Left cardiac atrium (tissue), 4 donors: ENCODE results near the gene CLCF1. TPM values are rescaled to one million over a fixed set of nuclear protein-coding genes. Genes with fewer than 3 reads are reported as not detected.

ENCODE experiments used
- ATAC-seq, 2 donors: fragments of 200-7000 bp; cut with Tn5 transposase; one replicate each; pipeline ENCODE4 v1.9.1; 2020; ENCODE audit warnings: mild to moderate bottlenecking in 2 of 2, moderate library complexity in 2 of 2
- DNase-seq: peaks from one replicate; pipeline ENCODE4 v3.0.0-alpha.2; 2020
- intact Hi-C, 2 donors: fragments of 100-400 bp; cut with DNase I; formaldehyde crosslinking; loops; one replicate each; pipeline versions ENCODE4 v1.14.1 to v1.15.1; 2022 to 2023
- total RNA-seq, 2 donors: library from RNA; stranded (reverse); fragmentation: NEBNext Ultra II Directional; extraction: Animal tissue kit (Norgen Biotek cat#: 25700); gene quantifications; one replicate each; pipeline ENCODE4 v1.2.1, GENCODE V29; 2021
- donor health status: DM: no; HTN: yes; CAD: no.
- donor health status: DM: no; HTN: yes; CAD: no; lungs with severe emphysema.
- donor health status: DM: yes; HTN: yes; CAD: no.
- donor health status: Dilated cardiomyopathy.

CLCF1 gene
- total RNA-seq, 2 donors from 2014 or later: 1.1 to 4.6 TPM

- intact Hi-C loops: loop anchor here (2.0 to 5.0 kb wide), 2 partner anchors 26 to 35 kb away; no protein-coding TSS in a partner anchor
- DNase-seq (peak; percentile 84), ATAC-seq (peak; percentile 78 to 89)
These were observed 9.1 kb upstream of the CLCF1 start for GRCh38 chr11:67382276-67383136.

GRCh38 chr11:67381244-67381972 is 8.0 kb upstream of the CLCF1 start:
- ATAC-seq (no peak), DNase-seq (no peak)
- intact Hi-C loops: loop anchor here (5.0 kb wide), 1 partner anchor 34 kb away; no protein-coding TSS in a partner anchor

GRCh38 chr11:67379061-67380058 is 6.0 kb upstream of the CLCF1 start:
- DNase-seq (no peak), ATAC-seq (peak in 1 of 2 donors; percentile 44)
- intact Hi-C loops: loop anchor here (5.0 kb wide), 1 partner anchor 32 kb away; no protein-coding TSS in a partner anchor

GRCh38 chr11:67378544-67378943 is 5.1 kb upstream of the CLCF1 start:
- intact Hi-C loops: no loop called here
- ATAC-seq (no peak), DNase-seq (no peak)

- ATAC-seq: no peak
- intact Hi-C loops: no loop called here
- no peak for DNase-seq
These were observed 3.7 kb upstream of the CLCF1 start for GRCh38 chr11:67376873-67377808.

- intact Hi-C loops: no loop called here
- ATAC-seq (no peak), DNase-seq (no peak)
These were observed 2.8 kb upstream of the CLCF1 start for GRCh38 chr11:67376063-67376820.

- intact Hi-C loops: no loop called here
- DNase-seq (no peak), ATAC-seq (no peak)
These were observed 2.1 kb upstream of the CLCF1 start for GRCh38 chr11:67375320-67376055.

GRCh38 chr11:67374571-67375281 is 1.3 kb upstream of the CLCF1 start:
- no peak for ATAC-seq
- intact Hi-C loops: no loop called here

GRCh38 chr11:67373648-67374570 is 511 bp upstream of the CLCF1 start:
- intact Hi-C loops: no loop called here
- ATAC-seq (peak; percentile 58 to 67), DNase-seq (peak; percentile 87)

More at GRCh38 chr11:67374571-67375281, 1.3 kb upstream of the CLCF1 start:
- no peak for DNase-seq

- intact Hi-C loops: no loop called here
- ATAC-seq (peak; percentile 2 to 31), DNase-seq (peak; percentile 56)
These were observed 941 bp downstream of the CLCF1 start for GRCh38 chr11:67372321-67372992.

- no peak for DNase-seq
- ATAC-seq: no peak
- intact Hi-C loops: no loop called here
These were observed 1.5 kb downstream of the CLCF1 start for GRCh38 chr11:67371911-67372320.

GRCh38 chr11:67371189-67371910 is 2.0 kb downstream of the CLCF1 start:
- DNase-seq (no peak), ATAC-seq (peak in 1 of 2 donors; percentile 6)
- intact Hi-C loops: no loop called here

- intact Hi-C loops: no loop called here
- ATAC-seq: no peak
- no peak for DNase-seq
These were observed 2.9 kb downstream of the CLCF1 start for GRCh38 chr11:67370351-67371076.
